CD4-positive, CD25-positive, alpha-beta regulatory T cell (primary cell): ENCODE results near the gene CCM2L. TPM values are rescaled to one million over a fixed set of nuclear protein-coding genes. Genes with fewer than 3 reads are reported as not detected.

Experiments used
- ATAC-seq, 2 donors: fragments of 150-1000 bp; cut with Tn5 transposase; one replicate each; pipeline ENCODE4 v1.10.0; 2021; ENCODE audit warnings: low read depth in 2 of 2, moderate number of reproducible peaks in 2 of 2, moderate library complexity in 1 of 2
- DNase-seq, 3 donors: peaks; one replicate each; pipeline versions ENCODE4 v3.0.0 to v3.0.0-alpha.2; 2012 to 2022; ENCODE audit warnings: mixed read lengths in 1 of 3
- H3K27ac ChIP-seq: one replicate; pipeline ENCODE4 v1.7.0; 2013; ENCODE audit warnings: mild to moderate bottlenecking, low read length; ENCODE audit not compliant: insufficient read depth, poor library complexity, severe bottlenecking
- H3K27me3 ChIP-seq: one replicate; pipeline ENCODE4 v1.7.0; 2013; ENCODE audit warnings: low read length; ENCODE audit not compliant: control insufficient read depth, insufficient read depth
- H3K36me3 ChIP-seq: one replicate; pipeline ENCODE4 v1.7.0; 2013; ENCODE audit warnings: mild to moderate bottlenecking, low read length, moderate library complexity; ENCODE audit not compliant: control insufficient read depth, insufficient read depth
- H3K4me1 ChIP-seq: 2 replicates; pipeline ENCODE4 v1.7.0; 2013; ENCODE audit warnings: mild to moderate bottlenecking, low read length; ENCODE audit not compliant: insufficient read depth, control insufficient read depth, poor library complexity, severe bottlenecking
- H3K4me3 ChIP-seq: one replicate; pipeline ENCODE4 v1.7.0; 2013; ENCODE audit warnings: low read depth, mild to moderate bottlenecking, low read length, moderate library complexity
- H3K9me3 ChIP-seq, 2 experiments: 1 replicate in 1 of 2; 2 replicates in 1 of 2; pipeline ENCODE4 v1.7.0; 2013; ENCODE audit warnings: low read length in 2 of 2, mild to moderate bottlenecking in 1 of 2, moderate library complexity in 1 of 2; ENCODE audit not compliant: control insufficient read depth in 2 of 2
- H3K27ac Mint-ChIP-seq, 3 donors: one replicate each; pipeline ENCODE4 v1.8.0; 2020 to 2022; ENCODE audit warnings: mild to moderate bottlenecking in 3 of 3, mixed read lengths in 3 of 3, moderate library complexity in 2 of 3
- H3K27me3 Mint-ChIP-seq: one replicate; pipeline ENCODE4 v1.8.0; 2022; ENCODE audit warnings: mild to moderate bottlenecking, mixed read lengths
- H3K36me3 Mint-ChIP-seq: one replicate; pipeline ENCODE4 v1.8.0; 2020; ENCODE audit warnings: mixed read lengths
- H3K4me1 Mint-ChIP-seq, 4 donors: one replicate each; pipeline ENCODE4 v1.8.0; 2020 to 2022; ENCODE audit warnings: mixed read lengths in 4 of 4, mild to moderate bottlenecking in 1 of 4
- H3K4me3 Mint-ChIP-seq, 4 donors: one replicate each; pipeline ENCODE4 v1.8.0; 2020 to 2022; ENCODE audit warnings: mild to moderate bottlenecking in 4 of 4, mixed read lengths in 4 of 4, moderate library complexity in 3 of 4
- H3K9me3 Mint-ChIP-seq, 7 donors: one replicate each; pipeline ENCODE4 v1.8.0; 2020 to 2022; ENCODE audit warnings: mixed read lengths in 7 of 7, mild to moderate bottlenecking in 3 of 7, moderate library complexity in 2 of 7
- polyA plus RNA-seq, 4 donors: library from polyadenylated mRNA; unstranded; fragments of 300-500 nt; fragmentation: Illumina TruSeq; gene quantifications; one replicate each; pipeline ENCODE4 v1.2.3, GENCODE V29; 2021
- total RNA-seq: library from RNA; stranded (reverse); gene quantifications from one replicate; pipeline ENCODE4 v1.2.3, GENCODE V29; 2022

The CCM2L gene
- total and polyA plus RNA-seq, 5 donors from 2014 or later: not detected

GRCh38 chr20:31996996-31997395, 13.2 kb upstream of the CCM2L start:
- Mint-ChIP-seq H3K36me3 (peaks cover 3% of the 10 kb centered on the region), H3K4me1 (peaks cover 0 to 4% (median 0%) of the 10 kb centered on the region in 4 donors), H3K27ac (no peak overlapping the region), H3K27me3 (peaks cover 26% of the 10 kb centered on the region), H3K4me3 (no peak overlapping the region), H3K9me3 (no peaks in the 10 kb centered on the region)
- no peak for ATAC-seq
- Histone ChIP-seq H3K27me3 (peaks cover 6% of the 10 kb centered on the region), H3K4me1 (no peaks in the 10 kb centered on the region), H3K9me3 (no peaks in the 10 kb centered on the region), H3K36me3 (no peaks in the 10 kb centered on the region), H3K27ac (no peak overlapping the region), H3K4me3 (no peak overlapping the region)
- no peak for DNase-seq

- DNase-seq: no peak
- Mint-ChIP-seq H3K4me3 (no peak overlapping the region), H3K9me3 (no peaks in the 10 kb centered on the region), H3K27me3 (peaks cover 19% of the 10 kb centered on the region), H3K27ac (no peak overlapping the region), H3K4me1 (peaks cover 0 to 4% (median 0%) of the 10 kb centered on the region in 4 donors), H3K36me3 (peaks cover 3% of the 10 kb centered on the region)
- Histone ChIP-seq H3K4me1 (no peaks in the 10 kb centered on the region), H3K9me3 (no peaks in the 10 kb centered on the region), H3K4me3 (no peak overlapping the region), H3K27ac (no peak overlapping the region), H3K36me3 (no peaks in the 10 kb centered on the region), H3K27me3 (peaks cover 6% of the 10 kb centered on the region)
- no peak for ATAC-seq
Observed at GRCh38 chr20:31998246-31998645, 12.0 kb upstream of the CCM2L start.

- H3K9me3 Mint-ChIP-seq: no peaks in the 10 kb centered on the region
- no peak overlapping the region for H3K27ac ChIP-seq
- no peaks in the 10 kb centered on the region for H3K36me3 ChIP-seq
- no peaks in the 10 kb centered on the region for H3K9me3 ChIP-seq
- no peaks in the 10 kb centered on the region for H3K4me1 ChIP-seq
- no peak overlapping the region for H3K27ac Mint-ChIP-seq
- no peaks in the 10 kb centered on the region for H3K36me3 Mint-ChIP-seq
- H3K27me3 ChIP-seq: no peaks in the 10 kb centered on the region
- ATAC-seq (no peak), DNase-seq (no peak)
- no peak overlapping the region for H3K4me3 ChIP-seq
- peaks cover 0 to 3% (median under 1%) of the 10 kb centered on the region in 4 donors for H3K4me1 Mint-ChIP-seq
- H3K4me3 Mint-ChIP-seq: no peak overlapping the region
- H3K27me3 Mint-ChIP-seq: peaks cover 6% of the 10 kb centered on the region
Observed at GRCh38 chr20:32003325-32003724, 6.9 kb upstream of the CCM2L start.

GRCh38 chr20:32004963-32005362, 5.3 kb upstream of the CCM2L start:
- H3K4me3 Mint-ChIP-seq: no peak overlapping the region
- Histone ChIP-seq H3K36me3 (no peaks in the 10 kb centered on the region), H3K9me3 (no peaks in the 10 kb centered on the region), H3K4me1 (no peaks in the 10 kb centered on the region), H3K4me3 (no peak overlapping the region), H3K27ac (no peak overlapping the region), H3K27me3 (no peaks in the 10 kb centered on the region)
- H3K4me1 Mint-ChIP-seq: peaks cover 0 to 3% (median 1%) of the 10 kb centered on the region in 4 donors
- peaks cover 6% of the 10 kb centered on the region for H3K27me3 Mint-ChIP-seq
- H3K36me3 Mint-ChIP-seq: no peaks in the 10 kb centered on the region
- no peak for DNase-seq
- H3K27ac Mint-ChIP-seq: no peak overlapping the region
- no peaks in the 10 kb centered on the region for H3K9me3 Mint-ChIP-seq
- no peak for ATAC-seq

- Histone ChIP-seq H3K27me3 (no peaks in the 10 kb centered on the region), H3K4me3 (no peak overlapping the region), H3K27ac (no peak overlapping the region), H3K4me1 (no peaks in the 10 kb centered on the region), H3K36me3 (no peaks in the 10 kb centered on the region), H3K9me3 (no peaks in the 10 kb centered on the region)
- no peaks in the 10 kb centered on the region for H3K9me3 Mint-ChIP-seq
- H3K27me3 Mint-ChIP-seq: peaks cover 6% of the 10 kb centered on the region
- ATAC-seq (no peak), DNase-seq (no peak)
- no peaks in the 10 kb centered on the region for H3K36me3 Mint-ChIP-seq
- no peak overlapping the region for H3K4me3 Mint-ChIP-seq
- peaks cover 0 to 3% (median 1%) of the 10 kb centered on the region in 4 donors for H3K4me1 Mint-ChIP-seq
- no peak overlapping the region for H3K27ac Mint-ChIP-seq
Observed at GRCh38 chr20:32006053-32006452, 4.2 kb upstream of the CCM2L start.

GRCh38 chr20:32006841-32007786, 3.1 kb upstream of the CCM2L start:
- no peaks in the 10 kb centered on the region for H3K36me3 ChIP-seq
- H3K4me1 ChIP-seq: no peaks in the 10 kb centered on the region
- ATAC-seq: no peak
- no peak for DNase-seq
- H3K27me3 ChIP-seq: peaks cover 4% of the 10 kb centered on the region
- no peak overlapping the region for H3K27ac ChIP-seq
- Mint-ChIP-seq H3K4me3 (no peak overlapping the region), H3K9me3 (no peaks in the 10 kb centered on the region), H3K27ac (peak overlapping the region in 1 of 3 donors; percentile 29), H3K4me1 (peaks cover 0 to 3% (median 1%) of the 10 kb centered on the region in 4 donors), H3K27me3 (peaks cover 10% of the 10 kb centered on the region), H3K36me3 (no peaks in the 10 kb centered on the region)
- no peak overlapping the region for H3K4me3 ChIP-seq
- H3K9me3 ChIP-seq: no peaks in the 10 kb centered on the region

GRCh38 chr20:32007787-32008616, 2.2 kb upstream of the CCM2L start:
- Mint-ChIP-seq H3K27ac (peak overlapping the region in 1 of 3 donors; percentile 29), H3K4me3 (no peak overlapping the region), H3K27me3 (peaks cover 15% of the 10 kb centered on the region), H3K9me3 (no peaks in the 10 kb centered on the region), H3K4me1 (peaks cover 0 to 3% (median 1%) of the 10 kb centered on the region in 4 donors), H3K36me3 (no peaks in the 10 kb centered on the region)
- no peaks in the 10 kb centered on the region for H3K4me1 ChIP-seq
- ATAC-seq (no peak), DNase-seq (no peak)
- peaks cover 4% of the 10 kb centered on the region for H3K27me3 ChIP-seq
- H3K9me3 ChIP-seq: no peaks in the 10 kb centered on the region
- H3K36me3 ChIP-seq: no peaks in the 10 kb centered on the region
- no peak overlapping the region for H3K27ac ChIP-seq
- no peak overlapping the region for H3K4me3 ChIP-seq
